ENCODE measurements around the gene BRF1.
"Not testable (repeated sequence)": the region's sequence is repeated elsewhere in the genome, so short reads cannot be mapped to it uniquely, and the experiment has no call there.

The BRF1 gene

GRCh38 chr14:105300542-105301102, at the start of gene BRF1:
BRF1 (minus strand) TSS chr14:105301001; CDS start chr14:105300629, 372 bp downstream.
- DNase-seq = peak; percentile 83

GRCh38 chr14:105349992-105350391, 49.2 kb upstream of the BRF1 start:
- no peak for DNase-seq

GRCh38 chr14:105348945-105349699, 48.3 kb upstream of the BRF1 start:
- DNase-seq = no peak

- DNase-seq = no peak
Observed at GRCh38 chr14:105348169-105348944, 47.6 kb upstream of the BRF1 start.

GRCh38 chr14:105347587-105347968, 46.8 kb upstream of the BRF1 start:
- no peak for DNase-seq

GRCh38 chr14:105346876-105347586, 46.2 kb upstream of the BRF1 start:
- no peak for DNase-seq

GRCh38 chr14:105346200-105346533, 45.4 kb upstream of the BRF1 start:
- DNase-seq = no peak

- no peak for DNase-seq
Observed at GRCh38 chr14:105343194-105343593, 42.4 kb upstream of the BRF1 start.

GRCh38 chr14:105340821-105341733, 40.3 kb upstream of the BRF1 start:
- DNase-seq = no peak

- no peak for DNase-seq
Observed at GRCh38 chr14:105337966-105338741, 37.4 kb upstream of the BRF1 start.

GRCh38 chr14:105337433-105337832, 36.6 kb upstream of the BRF1 start:
- no peak for DNase-seq

GRCh38 chr14:105336477-105337287, 35.9 kb upstream of the BRF1 start:
- no peak for DNase-seq

GRCh38 chr14:105335735-105336476, 35.1 kb upstream of the BRF1 start:
- DNase-seq = no peak

- not testable (repeated sequence) for DNase-seq
Observed at GRCh38 chr14:105335231-105335542, 34.4 kb upstream of the BRF1 start.

- no peak for DNase-seq
Observed at GRCh38 chr14:105334383-105335230, 33.8 kb upstream of the BRF1 start.

- peak; percentile 77 for DNase-seq
Observed at GRCh38 chr14:105333613-105334364, 33.0 kb upstream of the BRF1 start.

- DNase-seq = peak; percentile 56
Observed at GRCh38 chr14:105333020-105333490, 32.3 kb upstream of the BRF1 start.

- no peak for DNase-seq
Observed at GRCh38 chr14:105332350-105332874, 31.6 kb upstream of the BRF1 start.

Data from NCI-H146 (cell line).